ENCODE results near the gene MSI2.

DNA sequence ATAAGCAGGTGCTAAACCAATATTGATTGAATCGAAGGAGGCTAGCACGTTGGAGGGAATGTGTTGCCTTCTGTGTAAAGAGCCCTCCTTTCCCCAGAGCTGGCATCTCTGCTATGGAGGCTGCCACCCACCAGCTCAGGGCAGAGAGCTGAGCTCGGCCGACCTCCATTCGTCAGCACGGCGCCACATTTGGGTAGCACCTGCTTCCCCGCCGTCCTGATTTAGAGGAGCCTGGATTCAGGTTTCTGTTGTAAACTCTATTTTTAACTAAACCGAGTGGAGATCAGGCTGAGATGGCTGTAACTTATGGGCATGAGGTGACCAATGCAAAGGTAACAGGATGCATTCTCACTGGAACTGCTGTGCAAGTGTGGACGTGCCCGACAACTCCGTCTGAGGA is 316.3 kb downstream of the MSI2 start:
- TF ChIP-seq EZH2 (IDR thresholded peaks at IDR 0.05) (no peak), POLR2AphosphoS5 (IDR thresholded peaks at IDR 0.05; ENCODE audit: borderline replicate concordance, low read depth, low read length) (no peak), FOXP2 (optimal IDR thresholded peaks at IDR 0.05; ENCODE audit: control extremely low read depth, extremely low read length, insufficient read depth) (no peak)

Data from SK-N-MC (cell line).